CD4-positive, alpha-beta memory T cell (primary cell): ENCODE data around the gene SIPA1L2. TPM values are rescaled to one million over a fixed set of nuclear protein-coding genes. Genes with fewer than 3 reads are reported as not detected.

ENCODE experiments used
- CTCF ChIA-PET: fragments of 350-600 bp; sonication (Branson Sonifier 250); formaldehyde crosslinking; loops from one replicate; lab custom pipeline; 2021; ENCODE audit warnings: inconsistent platforms; ENCODE audit not compliant: partially characterized antibody; lab: Charles Lee
- POLR2A ChIA-PET: fragments of 350-600 bp; sonication (Branson Sonifier 250); formaldehyde crosslinking; loops from one replicate; lab custom pipeline; 2021; ENCODE audit not compliant: partially characterized antibody; lab: Charles Lee
- DNase-seq, 5 donors: peaks; one replicate each; pipeline versions ENCODE4 v3.0.0 to v3.0.0-alpha.2; 2020 to 2022; ENCODE audit warnings: mixed read lengths in 1 of 5
- H3K27ac ChIP-seq: one replicate; pipeline ENCODE4 v1.7.0; 2013; ENCODE audit warnings: low read depth, low read length
- H3K27me3 ChIP-seq: 2 replicates; pipeline ENCODE4 v1.7.0; 2013; ENCODE audit warnings: mild to moderate bottlenecking, low read length, moderate library complexity; ENCODE audit not compliant: insufficient read depth
- H3K36me3 ChIP-seq: 2 replicates; pipeline ENCODE4 v1.7.0; 2013; ENCODE audit warnings: mild to moderate bottlenecking, low read length, moderate library complexity; ENCODE audit not compliant: insufficient read depth
- H3K4me1 ChIP-seq: 2 replicates; pipeline ENCODE4 v1.7.0; 2013; ENCODE audit warnings: mild to moderate bottlenecking, low read length, moderate library complexity; ENCODE audit not compliant: insufficient read depth
- H3K4me3 ChIP-seq, 2 donors: one replicate each; pipeline ENCODE4 v1.7.0; 2013; ENCODE audit warnings: low read length in 2 of 2, mild to moderate bottlenecking in 1 of 2
- H3K9me3 ChIP-seq, 2 donors: one replicate each; pipeline ENCODE4 v1.7.0; 2013; ENCODE audit warnings: low read length in 2 of 2, control low read depth in 1 of 2; ENCODE audit not compliant: control insufficient read depth in 1 of 2
- H3K27ac Mint-ChIP-seq, 7 donors: one replicate each; pipeline ENCODE4 v1.8.0; 2020 to 2021; ENCODE audit warnings: mixed read lengths in 7 of 7, mild to moderate bottlenecking in 6 of 7, inconsistent platforms in 3 of 7, moderate library complexity in 3 of 7
- H3K27me3 Mint-ChIP-seq, 2 donors: one replicate each; pipeline ENCODE4 v1.8.0; 2020 to 2021; ENCODE audit warnings: mixed read lengths in 2 of 2
- H3K36me3 Mint-ChIP-seq, 2 donors: one replicate each; pipeline ENCODE4 v1.8.0; 2020 to 2021; ENCODE audit warnings: mixed read lengths in 2 of 2, inconsistent platforms in 1 of 2, mild to moderate bottlenecking in 1 of 2
- H3K4me1 Mint-ChIP-seq, 4 donors: one replicate each; pipeline ENCODE4 v1.8.0; 2020 to 2021; ENCODE audit warnings: mixed read lengths in 4 of 4, mild to moderate bottlenecking in 1 of 4
- H3K4me3 Mint-ChIP-seq, 8 donors: one replicate each; pipeline ENCODE4 v1.8.0; 2020 to 2021; ENCODE audit warnings: mixed read lengths in 8 of 8, mild to moderate bottlenecking in 7 of 8, moderate library complexity in 6 of 8, inconsistent platforms in 3 of 8
- H3K9me3 Mint-ChIP-seq, 8 donors: one replicate each; pipeline ENCODE4 v1.8.0; 2020 to 2021; ENCODE audit warnings: mixed read lengths in 8 of 8, mild to moderate bottlenecking in 5 of 8, inconsistent platforms in 3 of 8, moderate library complexity in 1 of 8
- intact Hi-C: fragments of 100-400 bp; cut with micrococcal nuclease; formaldehyde crosslinking; loops from one replicate; pipeline ENCODE4 v1.15.1; 2023
- polyA plus RNA-seq, 2 donors: library from polyadenylated mRNA; unstranded; fragments of 300-500 nt; fragmentation: Illumina TruSeq; gene quantifications; one replicate each; pipeline ENCODE4 v1.2.3, GENCODE V29; 2021
- total RNA-seq, 2 experiments: library from RNA; stranded (reverse); gene quantifications; one replicate each; pipeline ENCODE4 v1.2.3, GENCODE V29; 2021

Gene SIPA1L2
- total RNA-seq (1 to 10 TPM in 1 of 2 experiments, under 1 TPM in 1; 0.94 to 1.6 TPM), polyA plus RNA-seq (1 to 10 TPM in 1 of 2 donors, under 1 TPM in 1; 0.20 to 1.1 TPM)

- H3K4me1 Mint-ChIP-seq, result peaks cover 17 to 39% (median 23%) of the 10 kb centered on the region in 4 donors
- Histone ChIP-seq H3K4me3 (peak within 1 kb of the TSS in 1 of 2 donors; percentile 46), H3K27ac (peak within 1 kb of the TSS; percentile 11), H3K9me3 (no peaks in the 10 kb centered on the region), H3K27me3 (no peaks in the 10 kb centered on the region), H3K36me3 (no peaks in the 10 kb centered on the region), H3K4me1 (peaks cover 28% of the 10 kb centered on the region)
- ChIA-PET CTCF (interaction anchor here (0.7 to 1.8 kb wide), 4 partner anchors 8 to 763 kb away, joined by 3 read pairs; no protein-coding TSS in a partner anchor), POLR2A (interaction anchor here (0.9 kb wide), 1 partner anchor 51 kb away, joined by 4 read pairs; no protein-coding TSS in a partner anchor)
- H3K27ac Mint-ChIP-seq, result peak within 1 kb of the TSS in 5 of 7 donors; percentile 33 to 77 (median 66)
- intact Hi-C loops, result loop anchor here (10.0 kb wide), 1 partner anchor 295 kb away; no protein-coding TSS in a partner anchor
- H3K27me3 Mint-ChIP-seq, result peaks cover 14 to 16% of the 10 kb centered on the region in 2 donors
- H3K9me3 Mint-ChIP-seq, result peaks cover 0 to 2% (median 0%) of the 10 kb centered on the region in 8 donors
- peak; percentile 77 to 90 (median 84) for DNase-seq
- H3K36me3 Mint-ChIP-seq, result no peaks in the 10 kb centered on the region
- H3K4me3 Mint-ChIP-seq, result peak within 1 kb of the TSS; percentile 88 to 95 (median 90)
These were observed at the start of gene SIPA1L2 for GRCh38 chr1:232630047-232630893. TSS of gene SIPA1L2 (minus strand) at chr1:232630133. CDS start at chr1:232515339, 114,794 bp downstream.

DNA sequence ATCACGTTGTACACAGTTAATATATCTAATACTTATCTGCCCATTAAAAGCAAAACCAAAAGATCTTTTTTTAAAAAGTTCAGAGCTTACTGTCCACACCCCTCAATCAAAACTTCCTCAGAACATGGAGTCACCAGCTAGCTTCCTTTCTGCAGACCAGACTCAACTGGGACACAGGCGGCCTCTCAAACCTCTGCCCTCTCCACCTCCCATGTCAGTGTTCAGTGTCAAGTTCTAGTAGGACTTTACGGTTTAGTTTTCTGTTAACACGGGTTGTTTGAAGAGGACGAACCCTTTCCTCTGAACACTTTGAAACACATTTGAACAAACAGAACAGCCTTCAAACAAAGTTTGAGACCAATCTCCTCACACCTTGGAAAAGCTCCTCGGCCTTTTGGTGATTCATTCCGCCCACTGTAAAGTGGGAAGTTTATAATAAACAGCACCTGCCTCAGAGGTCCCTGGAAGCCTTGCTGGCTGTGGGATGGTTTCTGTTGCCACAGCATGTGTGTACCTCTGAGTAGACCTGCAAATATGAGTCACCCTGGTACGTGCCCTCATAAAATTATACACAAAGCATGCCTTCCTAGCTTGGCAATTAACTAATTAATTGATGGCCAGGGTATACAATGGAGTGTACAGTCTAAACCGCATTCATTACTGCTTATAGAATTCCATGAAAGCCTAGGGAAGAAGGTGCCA is 48.4 kb upstream of the SIPA1L2 start:
- no peak overlapping the region for H3K4me3 ChIP-seq
- no peak overlapping the region for H3K4me3 Mint-ChIP-seq
- no peak for DNase-seq
- no peaks in the 10 kb centered on the region for H3K27me3 ChIP-seq
- H3K4me1 Mint-ChIP-seq, result no peaks in the 10 kb centered on the region
- no peak overlapping the region for H3K27ac ChIP-seq
- POLR2A ChIA-PET, result no interaction called here
- H3K36me3 ChIP-seq, result no peaks in the 10 kb centered on the region
- peaks cover 4 to 7% of the 10 kb centered on the region in 2 donors for H3K27me3 Mint-ChIP-seq
- CTCF ChIA-PET, result no interaction called here
- H3K9me3 Mint-ChIP-seq, result no peaks in the 10 kb centered on the region
- H3K36me3 Mint-ChIP-seq, result no peaks in the 10 kb centered on the region
- H3K9me3 ChIP-seq, result no peaks in the 10 kb centered on the region
- H3K27ac Mint-ChIP-seq, result no peak overlapping the region
- intact Hi-C loops, result no loop called here
- H3K4me1 ChIP-seq, result no peaks in the 10 kb centered on the region

DNA sequence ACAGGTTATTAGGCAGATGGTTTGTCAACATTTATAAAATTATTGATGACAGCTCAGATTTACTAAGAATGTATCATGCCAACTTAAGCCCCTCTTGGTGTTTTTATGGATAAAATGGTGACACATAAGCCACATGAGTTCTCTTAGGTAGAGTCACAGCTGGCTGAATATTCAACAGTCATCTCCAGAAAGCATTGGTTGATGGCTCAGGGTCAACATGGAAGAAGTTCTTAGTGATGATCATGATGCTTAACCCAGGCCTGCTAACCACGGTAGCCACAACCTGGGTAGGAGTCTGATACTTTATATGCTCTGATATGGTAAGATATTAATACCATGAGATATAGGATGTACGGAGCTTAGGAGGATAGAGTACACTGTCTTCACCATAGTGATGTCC is 46.4 kb upstream of the SIPA1L2 start:
- ChIA-PET CTCF (no interaction called here), POLR2A (no interaction called here)
- Histone ChIP-seq H3K9me3 (no peaks in the 10 kb centered on the region), H3K27ac (no peak overlapping the region), H3K4me1 (no peaks in the 10 kb centered on the region), H3K36me3 (no peaks in the 10 kb centered on the region), H3K4me3 (no peak overlapping the region), H3K27me3 (no peaks in the 10 kb centered on the region)
- no peak overlapping the region for H3K4me3 Mint-ChIP-seq
- H3K27me3 Mint-ChIP-seq, result peaks cover 7 to 10% of the 10 kb centered on the region in 2 donors
- no peaks in the 10 kb centered on the region for H3K36me3 Mint-ChIP-seq
- H3K27ac Mint-ChIP-seq, result no peak overlapping the region
- H3K9me3 Mint-ChIP-seq, result no peaks in the 10 kb centered on the region
- DNase-seq, result no peak
- intact Hi-C loops, result no loop called here
- no peaks in the 10 kb centered on the region for H3K4me1 Mint-ChIP-seq

DNA sequence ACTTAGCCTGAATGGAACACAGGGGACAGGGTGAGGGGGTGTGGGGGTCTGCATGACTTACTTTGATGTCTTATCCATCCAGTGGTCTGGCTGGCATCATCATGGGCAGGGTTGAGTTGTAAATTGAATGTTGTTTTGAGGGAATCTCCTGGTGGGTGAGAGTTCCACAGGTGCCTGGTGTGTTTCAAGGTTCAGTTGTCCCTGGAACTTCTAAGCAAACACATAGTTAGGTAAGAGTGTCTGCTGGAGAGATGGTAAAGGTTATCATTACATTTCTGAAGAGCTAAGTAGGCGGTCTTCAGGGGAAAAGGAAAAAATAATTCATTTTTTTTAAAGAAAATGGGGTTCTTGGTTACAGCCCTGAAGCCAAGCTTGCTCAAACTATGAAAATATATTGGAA is 46.0 kb upstream of the SIPA1L2 start:
- no peaks in the 10 kb centered on the region for H3K9me3 Mint-ChIP-seq
- intact Hi-C loops, result no loop called here

DNA sequence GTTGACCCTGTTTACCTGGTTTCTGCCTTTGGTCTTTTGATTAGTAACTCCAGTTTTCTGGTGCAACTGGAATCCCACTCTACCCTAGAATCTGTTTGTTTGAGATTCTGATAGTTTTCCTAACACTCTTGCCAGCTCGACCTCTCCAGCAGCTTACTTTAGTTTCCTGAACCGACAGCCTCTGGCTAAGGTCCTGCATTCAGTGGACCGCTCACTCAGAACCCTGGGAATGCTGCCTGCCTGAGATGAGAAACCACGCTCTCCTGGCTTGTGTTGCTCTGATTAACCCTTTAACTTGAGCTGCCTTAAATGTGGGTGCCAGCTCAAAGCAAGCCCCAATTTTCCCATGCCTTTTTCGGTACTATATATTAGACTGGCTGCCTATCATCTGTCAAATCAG is 45.3 kb upstream of the SIPA1L2 start:
- no peak overlapping the region for H3K4me3 ChIP-seq
- H3K4me1 ChIP-seq, result no peaks in the 10 kb centered on the region
- H3K9me3 ChIP-seq, result no peaks in the 10 kb centered on the region
- no peaks in the 10 kb centered on the region for H3K36me3 ChIP-seq
- no peaks in the 10 kb centered on the region for H3K36me3 Mint-ChIP-seq
- POLR2A ChIA-PET, result no interaction called here
- no peaks in the 10 kb centered on the region for H3K9me3 Mint-ChIP-seq
- no peak overlapping the region for H3K27ac Mint-ChIP-seq
- H3K4me3 Mint-ChIP-seq, result no peak overlapping the region
- no peaks in the 10 kb centered on the region for H3K4me1 Mint-ChIP-seq
- peaks cover 10% of the 10 kb centered on the region in 2 donors for H3K27me3 Mint-ChIP-seq
- no peak for DNase-seq
- H3K27me3 ChIP-seq, result no peaks in the 10 kb centered on the region
- intact Hi-C loops, result no loop called here
- CTCF ChIA-PET, result no interaction called here
- no peak overlapping the region for H3K27ac ChIP-seq

More for the DNA sequence above, 46.0 kb upstream of the SIPA1L2 start:
- Histone ChIP-seq H3K9me3 (no peaks in the 10 kb centered on the region), H3K27me3 (no peaks in the 10 kb centered on the region), H3K36me3 (no peaks in the 10 kb centered on the region), H3K27ac (no peak overlapping the region), H3K4me1 (no peaks in the 10 kb centered on the region), H3K4me3 (no peak overlapping the region)
- Mint-ChIP-seq H3K36me3 (no peaks in the 10 kb centered on the region), H3K4me3 (no peak overlapping the region), H3K27ac (peak overlapping the region in 1 of 7 donors; percentile 75), H3K27me3 (peaks cover 7 to 10% of the 10 kb centered on the region in 2 donors), H3K4me1 (no peaks in the 10 kb centered on the region)
- ChIA-PET POLR2A (no interaction called here), CTCF (no interaction called here)
- DNase-seq, result no peak

DNA sequence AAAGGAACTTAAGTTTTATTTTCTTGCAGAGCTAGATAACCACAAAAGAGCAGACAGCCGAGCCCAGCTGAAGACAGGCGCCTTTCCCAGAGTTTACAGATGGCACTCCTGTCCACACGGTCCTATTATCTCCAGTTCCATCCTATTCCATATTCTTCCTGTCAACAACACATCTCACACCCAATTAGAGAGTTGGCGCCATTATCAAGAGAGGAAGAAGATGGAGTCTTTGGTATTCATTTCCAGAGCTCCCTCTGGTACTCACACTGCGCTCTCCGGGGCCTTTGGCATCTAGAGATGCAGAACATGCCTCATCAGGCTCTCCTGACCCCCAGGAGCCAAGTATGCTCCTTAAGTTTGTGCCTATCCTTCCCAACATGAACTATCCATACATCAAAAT is 43.3 kb upstream of the SIPA1L2 start:
- H3K27me3 ChIP-seq, result no peaks in the 10 kb centered on the region
- CTCF ChIA-PET, result no interaction called here
- Mint-ChIP-seq H3K4me1 (peaks cover 0 to 2% (median 0%) of the 10 kb centered on the region in 4 donors), H3K4me3 (no peak overlapping the region), H3K9me3 (no peaks in the 10 kb centered on the region), H3K27ac (no peak overlapping the region), H3K36me3 (no peaks in the 10 kb centered on the region), H3K27me3 (peaks cover 10 to 11% of the 10 kb centered on the region in 2 donors)
- H3K9me3 ChIP-seq, result no peaks in the 10 kb centered on the region
- H3K36me3 ChIP-seq, result no peaks in the 10 kb centered on the region
- H3K27ac ChIP-seq, result no peak overlapping the region
- no peak for DNase-seq
- H3K4me3 ChIP-seq, result no peak overlapping the region
- POLR2A ChIA-PET, result no interaction called here
- H3K4me1 ChIP-seq, result no peaks in the 10 kb centered on the region
- intact Hi-C loops, result no loop called here
